GM18868 (cell line): ENCODE results near the gene NEMF.
"Not testable (repeated sequence)": the region's sequence is repeated elsewhere in the genome, so short reads cannot be mapped to it uniquely, and the experiment has no call there.

Experiments
- ATAC-seq: cut with Tn5 transposase; IDR thresholded peaks from one replicate; pipeline ENCODE4 v1.9.1; 2021; ENCODE audit warnings: mild to moderate bottlenecking, moderate library complexity; ENCODE audit not compliant: unreplicated experiment

Gene NEMF

GRCh38 chr14:49849213-49849847, 3.3 kb downstream of the NEMF start:
- no peak for ATAC-seq

DNA sequence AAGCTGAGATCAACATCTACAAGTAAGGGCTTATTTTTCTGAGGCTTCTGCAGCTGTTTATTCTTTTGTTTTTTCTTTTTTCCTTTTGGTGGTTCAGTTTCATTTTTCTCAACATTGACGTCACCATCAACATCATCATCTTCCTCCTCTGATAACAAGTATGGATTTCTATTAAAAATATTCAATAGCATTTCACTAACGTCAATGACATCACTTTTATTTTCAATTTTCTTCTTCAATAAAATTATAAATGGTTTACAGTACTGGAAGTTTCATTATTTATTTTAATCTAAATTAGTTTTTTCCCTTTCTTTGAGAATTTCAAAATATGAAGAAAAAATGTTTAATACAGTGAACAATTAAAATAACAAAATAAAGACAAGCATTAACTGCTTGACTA, 23.9 kb downstream of the NEMF start:
- no peak for ATAC-seq

DNA sequence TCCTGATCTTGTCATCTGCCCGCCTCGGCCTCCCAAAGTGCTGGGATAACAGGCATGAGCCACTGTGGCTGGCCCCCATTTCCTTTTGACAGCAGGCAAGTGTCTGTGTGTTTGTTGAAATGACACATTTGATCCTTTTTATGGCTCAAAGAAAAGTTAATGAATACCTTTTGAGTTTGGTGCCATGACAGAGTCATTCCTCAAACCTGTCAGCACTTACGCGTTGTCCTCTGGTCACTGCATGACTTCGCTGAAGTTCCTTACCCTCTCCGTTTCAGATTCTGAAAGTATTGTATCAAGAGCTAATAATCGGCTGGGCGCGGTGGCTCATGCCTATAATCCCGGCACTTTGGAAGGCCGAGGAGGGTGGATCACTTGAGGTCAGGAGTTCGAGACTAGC, 32.4 kb downstream of the NEMF start:
- ATAC-seq, result no peak

GRCh38 chr14:49816844-49817243, 35.7 kb downstream of the NEMF start:
- no peak for ATAC-seq

DNA sequence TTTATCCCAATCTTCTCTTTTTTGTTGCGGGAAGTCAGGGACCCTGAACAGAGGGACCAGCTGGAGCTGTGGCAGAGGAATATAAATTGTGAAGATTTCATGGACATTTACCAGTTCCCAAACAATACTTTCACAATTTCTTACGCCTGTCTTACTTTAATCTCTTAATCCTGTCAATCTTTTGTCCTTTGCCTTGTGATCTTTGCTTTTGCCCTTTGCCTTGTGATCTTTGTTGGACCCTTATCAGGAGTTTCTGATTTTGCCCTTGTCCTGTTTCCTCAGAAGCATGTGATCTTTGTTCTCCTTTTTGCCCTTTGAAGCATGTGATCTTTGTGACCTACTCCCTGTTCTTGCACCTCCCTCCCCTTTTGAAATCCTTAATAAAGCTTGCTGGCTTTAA, 36.5 kb downstream of the NEMF start:
- ATAC-seq, result not testable (repeated sequence)

- no peak for ATAC-seq
Measured at GRCh38 chr14:49808780-49809179, 43.8 kb downstream of the NEMF start.

- ATAC-seq, result no peak
Measured at GRCh38 chr14:49796025-49796424, 56.6 kb downstream of the NEMF start.

- ATAC-seq, result no peak
Measured at GRCh38 chr14:49792618-49793017, 60.0 kb downstream of the NEMF start.

- no peak for ATAC-seq
Measured at GRCh38 chr14:49786315-49786714, 66.3 kb downstream of the NEMF start.

- ATAC-seq, result no peak
Measured at GRCh38 chr14:49783394-49784014, 69.1 kb downstream of the NEMF start.

DNA sequence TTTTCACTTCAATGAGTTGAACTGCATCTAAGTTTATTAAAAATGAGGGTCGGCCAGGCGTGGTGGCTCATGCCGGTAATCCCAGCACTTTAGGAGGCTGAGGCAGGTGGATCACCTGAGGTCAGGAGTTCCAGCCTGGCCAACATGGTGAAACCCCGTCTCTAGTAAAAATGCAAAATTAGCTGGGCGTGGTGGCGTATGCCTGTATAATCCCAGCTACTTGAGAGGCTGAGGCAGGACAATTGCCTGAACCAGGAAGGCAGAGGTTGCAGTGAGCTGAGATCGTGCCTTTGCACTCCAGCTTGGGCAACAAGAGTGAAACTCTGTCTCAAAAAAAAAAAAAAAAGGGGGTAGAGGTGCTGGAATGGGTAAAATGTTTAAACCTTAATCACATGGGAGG, 71.5 kb downstream of the NEMF start:
- ATAC-seq, result not testable (repeated sequence)

- no peak for ATAC-seq
Measured at GRCh38 chr14:49778421-49778820, 74.2 kb downstream of the NEMF start.

- ATAC-seq, result no peak
Measured at GRCh38 chr14:49774106-49774505, 78.5 kb downstream of the NEMF start.

GRCh38 chr14:49771691-49772090, 80.9 kb downstream of the NEMF start:
- not testable (repeated sequence) for ATAC-seq

DNA sequence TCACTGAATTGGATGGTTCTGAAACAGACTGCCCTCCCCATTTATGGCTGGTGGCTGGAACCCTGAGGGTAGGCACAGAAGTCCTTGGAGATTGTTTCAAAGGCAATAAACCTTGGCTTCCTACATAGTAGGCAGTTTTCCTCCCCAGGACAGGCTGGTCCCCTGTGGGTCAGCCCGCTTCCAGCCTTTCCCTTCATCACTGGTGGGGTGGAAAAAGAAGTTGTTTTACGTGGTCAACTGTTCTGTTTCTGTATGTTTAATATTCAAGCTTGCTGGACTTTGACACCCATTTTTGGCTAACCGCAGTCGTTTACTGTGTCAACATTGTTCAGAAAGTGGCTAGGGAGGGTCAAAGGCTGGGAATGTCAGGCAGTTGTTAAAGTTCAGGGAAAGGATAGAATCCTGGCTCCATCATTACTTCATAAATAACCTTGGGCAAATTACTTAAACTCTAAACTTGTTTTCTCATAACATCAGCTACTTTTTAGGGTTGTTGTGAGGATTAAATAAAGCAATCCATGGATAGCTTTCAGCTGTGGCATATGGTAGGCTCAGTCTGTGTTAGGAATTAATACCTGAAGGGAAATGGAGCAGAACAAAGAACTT, 82.3 kb downstream of the NEMF start:
- ATAC-seq, result no peak

DNA sequence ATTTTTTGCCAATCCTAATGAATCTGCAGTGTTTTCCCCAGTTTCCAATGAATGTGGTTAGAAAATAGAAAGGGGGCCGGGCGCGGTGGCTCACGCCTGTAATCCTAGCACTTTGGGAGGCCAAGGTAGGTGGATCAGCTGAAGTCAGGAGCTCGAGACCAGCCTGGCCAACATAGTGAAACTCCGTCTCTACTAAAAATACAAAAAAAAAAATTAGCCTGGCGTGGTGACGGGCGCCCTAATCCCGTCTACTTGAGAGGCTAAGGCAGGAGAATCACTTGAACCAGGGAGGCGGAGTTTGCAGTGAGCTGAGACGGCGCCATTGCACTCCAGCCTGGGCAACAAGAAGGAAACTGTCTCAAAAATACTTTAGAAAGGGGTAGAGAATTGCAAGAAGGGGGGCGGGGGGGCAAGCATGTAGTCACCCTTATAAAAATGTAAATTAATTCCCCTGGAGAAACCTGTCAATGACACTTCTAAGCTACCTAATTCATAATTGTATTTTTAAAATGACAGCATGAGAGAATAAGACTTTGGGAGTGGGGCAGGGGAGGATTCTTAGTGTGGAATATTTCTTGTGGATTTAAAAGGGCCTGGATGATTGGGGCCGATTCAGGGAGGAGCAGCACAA, 82.9 kb downstream of the NEMF start:
- no peak for ATAC-seq

- ATAC-seq, result no peak
Measured at GRCh38 chr14:49769171-49769570, 83.4 kb downstream of the NEMF start.

DNA sequence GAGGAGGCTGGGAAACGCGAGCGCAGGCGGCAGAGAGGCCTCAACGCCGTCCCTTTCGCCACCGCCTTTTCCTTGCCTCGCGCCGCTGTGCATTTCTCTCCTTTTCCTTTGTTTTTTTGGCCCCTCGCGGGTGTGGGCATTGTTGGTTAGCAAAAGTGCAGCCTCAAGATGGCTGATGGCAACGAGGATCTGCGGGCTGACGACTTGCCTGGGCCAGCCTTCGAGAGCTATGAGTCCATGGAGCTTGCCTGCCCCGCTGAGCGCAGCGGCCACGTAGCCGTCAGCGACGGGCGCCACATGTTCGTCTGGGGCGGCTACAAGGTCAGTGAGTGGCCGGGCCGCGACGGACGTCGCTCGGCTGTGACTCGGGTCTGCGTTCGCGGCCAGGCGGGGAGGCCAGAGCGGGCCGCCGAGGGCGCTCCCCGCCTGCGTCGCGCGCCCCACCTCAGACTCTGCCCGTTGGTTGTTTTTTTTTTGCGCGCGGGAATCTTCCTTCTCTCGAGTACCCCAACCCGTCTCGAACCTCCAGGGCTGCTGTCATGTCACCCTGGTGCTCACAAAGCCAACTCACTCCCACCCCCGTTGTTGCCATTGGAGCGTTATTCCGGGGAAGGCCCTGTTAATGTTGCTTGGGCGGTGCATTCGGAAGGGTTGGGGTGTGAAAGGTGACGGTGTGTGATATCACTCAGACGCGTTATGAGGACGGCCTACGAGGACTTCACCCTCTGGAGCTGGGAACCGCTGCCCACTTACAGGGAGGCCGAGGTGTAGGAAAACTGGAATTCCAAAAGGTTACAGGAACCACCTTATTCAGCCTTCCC, 84.1 kb downstream of the NEMF start:
- ATAC-seq, result peak; percentile 28

GRCh38 chr14:49767571-49768300, 84.9 kb downstream of the NEMF start, which contains the start of gene KLHDC2:
Gene KLHDC2, plus strand, starts transcription at chr14:49768153. Its CDS starts 316 bp downstream, at chr14:49768469.
- ATAC-seq, result peak; percentile 92

GRCh38 chr14:49767270-49767570, 85.4 kb downstream of the NEMF start:
- no peak for ATAC-seq

DNA sequence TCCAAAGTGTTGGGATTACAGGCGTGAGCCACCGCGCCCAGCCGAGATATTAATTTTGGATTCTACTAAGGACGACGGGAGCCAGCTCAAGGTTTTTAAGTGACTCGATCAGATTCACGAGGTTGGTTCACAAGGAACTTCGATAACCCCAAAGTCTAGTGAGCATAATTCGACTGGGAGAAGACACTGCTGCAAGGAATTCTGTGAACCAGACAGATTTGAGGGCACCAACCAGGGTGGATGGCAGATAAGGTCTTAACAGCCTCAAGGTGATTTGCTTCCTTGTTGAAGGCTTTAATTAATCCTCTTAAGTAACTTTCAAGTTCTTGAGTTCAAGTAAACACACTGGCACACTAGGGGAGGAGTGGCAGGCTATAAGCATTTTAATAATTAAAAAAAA, 85.7 kb downstream of the NEMF start:
- no peak for ATAC-seq
